Neutrophil (primary cell): ENCODE data around the gene CUL1.

ENCODE experiments used
- H3K27ac ChIP-seq: fragments of 200-600 bp; sonication (generic); 2 replicates; pipeline ENCODE4 v1.5.1; 2016; ENCODE audit warnings: mild to moderate bottlenecking, moderate library complexity
- H3K27me3 ChIP-seq: fragments of 200-600 bp; sonication (generic); 2 replicates; pipeline ENCODE4 v1.6.0; 2016; ENCODE audit warnings: mild to moderate bottlenecking
- H3K36me3 ChIP-seq: fragments of 200-600 bp; sonication (generic); 2 replicates; pipeline ENCODE4 v1.5.1; 2017
- H3K4me1 ChIP-seq, 2 experiments: fragments of 200-600 bp in 1 of 2; sonication (generic) in 1 of 2; 1 replicate in 1 of 2; 2 replicates in 1 of 2; pipeline versions ENCODE4 v1.5.1 to v1.6.1; 2013 to 2016; ENCODE audit warnings: low read depth in 1 of 2, low read length in 1 of 2, mild to moderate bottlenecking in 1 of 2, moderate library complexity in 1 of 2; ENCODE audit not compliant: control insufficient read depth in 1 of 2, insufficient read depth in 1 of 2
- H3K4me3 ChIP-seq, 2 experiments: fragments of 200-600 bp in 1 of 2; sonication (generic) in 1 of 2; 1 replicate in 1 of 2; 2 replicates in 1 of 2; pipeline ENCODE4 v1.5.1; 2013 to 2016; ENCODE audit warnings: low read depth in 1 of 2, low read length in 1 of 2, mild to moderate bottlenecking in 1 of 2, moderate library complexity in 1 of 2
- H3K9me3 ChIP-seq: fragments of 200-600 bp; sonication (generic); 2 replicates; pipeline ENCODE4 v1.5.1; 2016
- TF ChIP-seq, protein P1 (sequence below): fragments of 200-600 bp; sonication (generic); IDR thresholded peaks from 2 replicates; pipeline ENCODE4 v1.5.1; 2016; ENCODE audit warnings: antibody characterized with exemption

The CUL1 gene

DNA sequence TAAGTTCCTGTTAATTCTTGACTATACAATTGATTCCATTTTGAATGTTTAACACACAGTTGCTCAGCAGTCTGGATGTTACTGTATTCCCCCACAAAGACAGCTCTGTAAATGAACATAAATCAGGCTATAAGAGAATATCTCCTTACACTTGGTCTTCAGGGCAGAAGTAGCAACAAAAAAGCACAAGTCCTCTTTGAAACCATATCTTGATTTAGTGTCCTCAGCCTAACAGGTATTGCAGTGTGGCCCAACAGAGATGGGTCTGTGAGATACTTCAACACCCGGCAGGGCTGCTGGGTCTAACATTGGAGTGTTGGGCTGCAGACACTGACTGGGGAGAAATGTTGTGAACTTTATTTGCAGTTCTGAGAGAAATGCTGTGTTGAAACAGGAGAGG lies 75.8 kb downstream of the CUL1 start:
- Histone ChIP-seq H3K4me1 (no peaks in the 10 kb centered on the region), H3K27me3 (no peaks in the 10 kb centered on the region), H3K36me3 (peaks cover 52% of the 10 kb centered on the region), H3K4me3 (no peak overlapping the region), H3K9me3 (no peaks in the 10 kb centered on the region), H3K27ac (no peak overlapping the region)
- TF ChIP-seq, protein P1, sequence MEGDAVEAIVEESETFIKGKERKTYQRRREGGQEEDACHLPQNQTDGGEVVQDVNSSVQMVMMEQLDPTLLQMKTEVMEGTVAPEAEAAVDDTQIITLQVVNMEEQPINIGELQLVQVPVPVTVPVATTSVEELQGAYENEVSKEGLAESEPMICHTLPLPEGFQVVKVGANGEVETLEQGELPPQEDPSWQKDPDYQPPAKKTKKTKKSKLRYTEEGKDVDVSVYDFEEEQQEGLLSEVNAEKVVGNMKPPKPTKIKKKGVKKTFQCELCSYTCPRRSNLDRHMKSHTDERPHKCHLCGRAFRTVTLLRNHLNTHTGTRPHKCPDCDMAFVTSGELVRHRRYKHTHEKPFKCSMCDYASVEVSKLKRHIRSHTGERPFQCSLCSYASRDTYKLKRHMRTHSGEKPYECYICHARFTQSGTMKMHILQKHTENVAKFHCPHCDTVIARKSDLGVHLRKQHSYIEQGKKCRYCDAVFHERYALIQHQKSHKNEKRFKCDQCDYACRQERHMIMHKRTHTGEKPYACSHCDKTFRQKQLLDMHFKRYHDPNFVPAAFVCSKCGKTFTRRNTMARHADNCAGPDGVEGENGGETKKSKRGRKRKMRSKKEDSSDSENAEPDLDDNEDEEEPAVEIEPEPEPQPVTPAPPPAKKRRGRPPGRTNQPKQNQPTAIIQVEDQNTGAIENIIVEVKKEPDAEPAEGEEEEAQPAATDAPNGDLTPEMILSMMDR, result no peak

DNA sequence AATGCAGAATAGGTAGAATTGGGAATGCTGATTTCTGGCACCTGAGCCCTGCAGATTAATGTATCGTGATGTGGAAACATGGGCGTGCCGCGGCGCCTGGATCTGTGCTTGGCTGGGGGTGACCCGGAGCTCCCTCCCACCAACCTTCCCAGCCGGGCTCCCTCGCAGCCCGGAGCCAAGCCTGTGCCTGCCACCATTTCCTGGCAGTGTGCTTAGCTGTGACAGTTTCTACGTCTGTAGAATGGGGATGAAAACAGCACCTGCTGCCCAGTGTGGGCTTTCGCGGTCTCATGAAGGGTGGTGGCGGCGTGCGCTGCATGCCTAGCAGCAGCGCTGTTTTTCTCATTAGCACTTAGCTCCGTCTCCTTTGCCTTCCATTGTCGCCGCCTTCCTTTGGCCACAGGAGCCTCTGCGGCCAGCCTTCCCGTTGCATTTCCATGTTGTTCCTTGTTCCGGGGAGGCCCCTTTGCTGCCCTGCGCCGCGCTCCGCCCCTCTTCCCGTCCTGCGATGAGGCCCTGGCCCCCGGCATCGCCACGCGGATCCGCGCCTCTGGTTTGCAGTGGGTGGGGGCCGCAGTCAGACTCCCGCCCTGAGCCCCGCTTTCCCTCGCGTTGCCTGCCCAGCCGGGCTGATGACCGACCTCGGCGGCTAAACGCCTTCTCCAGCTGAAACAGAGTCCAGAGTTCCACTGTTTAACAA lies 84.2 kb downstream of the CUL1 start:
- Histone ChIP-seq H3K9me3 (no peaks in the 10 kb centered on the region), H3K4me1 (no peaks in the 10 kb centered on the region), H3K27me3 (no peaks in the 10 kb centered on the region), H3K36me3 (peaks cover 71% of the 10 kb centered on the region), H3K27ac (no peak overlapping the region), H3K4me3 (no peak overlapping the region)
- TF ChIP-seq, protein P1, result no peak

DNA sequence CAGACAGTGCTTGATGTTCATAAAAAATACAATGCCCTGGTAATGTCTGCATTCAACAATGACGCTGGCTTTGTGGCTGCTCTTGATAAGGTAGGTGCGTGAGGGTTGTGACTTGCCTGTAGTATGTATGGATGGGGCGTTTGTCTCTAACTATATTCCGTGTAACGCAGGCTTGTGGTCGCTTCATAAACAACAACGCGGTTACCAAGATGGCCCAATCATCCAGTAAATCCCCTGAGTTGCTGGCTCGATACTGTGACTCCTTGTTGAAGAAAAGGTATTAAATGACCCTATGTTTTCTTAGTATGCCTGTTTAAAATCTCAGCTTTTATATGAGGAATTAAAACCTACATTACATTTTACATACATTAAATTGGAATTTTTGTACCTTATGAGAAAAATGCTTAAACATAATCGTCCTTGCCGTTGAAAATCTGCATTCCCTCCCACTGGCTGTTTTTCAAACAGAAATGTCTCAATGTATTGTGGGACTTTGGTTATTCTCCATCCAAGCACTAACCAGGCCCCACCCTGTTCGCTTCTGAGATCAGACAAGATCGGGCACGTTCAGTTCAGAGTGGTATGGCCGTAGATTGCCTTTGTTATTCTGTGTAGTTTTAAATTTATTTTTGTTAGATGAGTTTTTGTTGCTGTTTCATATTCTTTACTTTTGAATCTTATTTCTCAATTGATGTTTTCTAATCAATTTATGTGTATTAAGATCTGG lies 85.3 kb downstream of the CUL1 start:
- TF ChIP-seq, protein P1, result no peak
- Histone ChIP-seq H3K27ac (no peak overlapping the region), H3K4me3 (no peak overlapping the region), H3K4me1 (no peaks in the 10 kb centered on the region), H3K36me3 (peaks cover 72% of the 10 kb centered on the region), H3K9me3 (no peaks in the 10 kb centered on the region), H3K27me3 (no peaks in the 10 kb centered on the region)

DNA sequence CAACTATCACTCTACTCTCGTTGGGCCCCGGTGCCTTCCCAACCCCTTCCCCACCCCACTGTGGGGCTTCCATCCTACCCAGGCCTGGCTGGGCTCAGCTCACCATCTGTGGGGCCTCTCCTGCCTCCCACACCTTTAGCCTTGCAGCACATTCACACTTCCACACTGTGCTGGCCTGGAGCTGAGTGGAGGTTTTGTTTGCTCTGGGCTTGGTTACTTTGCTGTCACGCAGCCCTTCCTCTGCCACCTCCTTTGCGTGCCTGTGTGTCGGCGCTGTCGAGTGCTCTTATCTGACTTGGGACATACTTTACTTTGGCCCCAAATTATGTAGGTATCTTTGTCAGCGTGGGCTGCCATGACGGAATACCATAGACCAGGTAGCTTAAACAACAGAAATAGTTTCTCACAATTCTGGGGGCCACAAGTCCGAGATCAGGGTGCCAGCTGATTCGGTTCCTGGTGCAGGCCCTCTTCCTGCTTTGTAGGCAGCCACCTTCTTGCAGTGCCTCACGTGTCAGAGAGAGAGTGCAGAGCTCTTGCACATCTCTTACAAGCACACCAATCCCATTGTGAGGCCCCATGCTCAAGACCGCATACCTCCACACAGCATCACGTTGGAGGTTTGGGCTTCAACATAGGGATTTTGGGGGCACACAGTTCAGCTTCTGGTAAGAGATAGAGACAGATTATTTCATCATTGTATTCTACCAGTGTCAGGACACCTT lies 89.0 kb downstream of the CUL1 start:
- no peaks in the 10 kb centered on the region for H3K9me3 ChIP-seq
- no peaks in the 10 kb centered on the region for H3K4me1 ChIP-seq
- no peak overlapping the region for H3K27ac ChIP-seq
- H3K4me3 ChIP-seq, result no peak overlapping the region
- H3K27me3 ChIP-seq, result no peaks in the 10 kb centered on the region
- TF ChIP-seq, protein P1, result no peak
- peaks cover 86% of the 10 kb centered on the region for H3K36me3 ChIP-seq

DNA sequence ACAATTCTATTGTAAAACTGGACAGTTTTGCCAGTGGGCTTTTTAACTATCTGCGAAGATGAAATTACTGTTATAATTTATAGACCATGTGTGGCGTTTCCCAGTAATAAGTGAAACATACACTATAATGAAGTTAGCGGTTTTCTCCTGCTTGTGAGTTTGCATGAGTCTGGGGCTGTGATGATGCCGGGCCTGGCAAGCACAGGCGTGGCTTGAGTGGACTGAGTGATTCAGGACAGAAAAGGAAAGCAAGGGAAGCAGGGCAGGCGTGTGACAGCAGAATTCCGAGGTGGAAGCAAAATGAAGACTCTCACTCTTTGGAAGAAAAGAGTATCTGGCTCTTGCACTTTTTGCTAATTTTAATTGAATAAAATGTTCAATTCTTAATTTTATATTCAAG lies 90.5 kb downstream of the CUL1 start:
- Histone ChIP-seq H3K36me3 (peaks cover 89% of the 10 kb centered on the region), H3K9me3 (no peaks in the 10 kb centered on the region), H3K27me3 (no peaks in the 10 kb centered on the region), H3K4me3 (no peak overlapping the region), H3K4me1 (no peaks in the 10 kb centered on the region), H3K27ac (no peak overlapping the region)
- TF ChIP-seq, protein P1, result no peak
